Forelimb muscle (tissue), 1 donor: ENCODE measurements around the gene PAX3. TPM values are rescaled to one million over a fixed set of nuclear protein-coding genes. Genes with fewer than 3 reads are reported as not detected.

ENCODE experiments used
- polyA plus RNA-seq: library from polyadenylated mRNA; unstranded; fragments of 120-200 nt; gene quantifications from one replicate; pipeline ENCODE4 v1.2.1, GENCODE V29; 2013; ENCODE audit not compliant: insufficient read length

Gene PAX3
- polyA plus RNA-seq, 1 donor, result 1.5 TPM

Other genes starting within 250 kb of the PAX3 start
- 1.2 TPM for gene SGPP2, start 125.5 kb upstream of the PAX3 start, polyA plus RNA-seq